ENCODE measurements around the gene MIGA2.

GRCh38 chr9:129026442-129027223 lies 9.8 kb upstream of the MIGA2 start:
- TF ChIP-seq POLR2AphosphoS5 (IDR thresholded peaks at IDR 0.05; ENCODE audit: low read depth, low read length) (no peak), POLR2A (IDR thresholded peaks at IDR 0.05; ENCODE audit: low read depth, low read length) (no peak), TAF1 (IDR thresholded peaks at IDR 0.05; ENCODE audit: borderline replicate concordance, low read depth, low read length) (no peak)

Measured in GM12892 (cell line).